ENCODE measurements around the gene WASHC3.

Gene WASHC3

GRCh38 chr12:101967506-101967905 lies 94.3 kb downstream of the WASHC3 start:
- no peak for DNase-seq (ENCODE audit: low read depth in 2 of 2)

GRCh38 chr12:101966496-101966895 lies 95.3 kb downstream of the WASHC3 start:
- DNase-seq (ENCODE audit: low read depth in 2 of 2): no peak

GRCh38 chr12:101963697-101964096 lies 98.1 kb downstream of the WASHC3 start:
- DNase-seq (ENCODE audit: low read depth in 2 of 2): no peak
